Stimulated activated CD8-positive, alpha-beta memory T cell treated with anti-CD3 and anti-CD28 coated beads, Interleukin-7, amount 100 ng/mL, for 48 hours (primary cell): ENCODE results near the gene APOBEC4.
"Not testable (repeated sequence)": the region's sequence is repeated elsewhere in the genome, so short reads cannot be mapped to it uniquely, and the experiment has no call there.

ENCODE experiments used
- DNase-seq, 2 donors: peaks; one replicate each; pipeline ENCODE4 v3.0.0-alpha.2; 2020; ENCODE audit warnings: low read depth in 1 of 2; ENCODE audit errors: extremely low read depth in 1 of 2

APOBEC4 gene

GRCh38 chr1:183635099-183635605, 18.0 kb downstream of the APOBEC4 start:
- peak in 1 of 2 donors; percentile 7 for DNase-seq

- no peak for DNase-seq
These were observed 18.6 kb downstream of the APOBEC4 start for GRCh38 chr1:183634429-183635065.

DNA sequence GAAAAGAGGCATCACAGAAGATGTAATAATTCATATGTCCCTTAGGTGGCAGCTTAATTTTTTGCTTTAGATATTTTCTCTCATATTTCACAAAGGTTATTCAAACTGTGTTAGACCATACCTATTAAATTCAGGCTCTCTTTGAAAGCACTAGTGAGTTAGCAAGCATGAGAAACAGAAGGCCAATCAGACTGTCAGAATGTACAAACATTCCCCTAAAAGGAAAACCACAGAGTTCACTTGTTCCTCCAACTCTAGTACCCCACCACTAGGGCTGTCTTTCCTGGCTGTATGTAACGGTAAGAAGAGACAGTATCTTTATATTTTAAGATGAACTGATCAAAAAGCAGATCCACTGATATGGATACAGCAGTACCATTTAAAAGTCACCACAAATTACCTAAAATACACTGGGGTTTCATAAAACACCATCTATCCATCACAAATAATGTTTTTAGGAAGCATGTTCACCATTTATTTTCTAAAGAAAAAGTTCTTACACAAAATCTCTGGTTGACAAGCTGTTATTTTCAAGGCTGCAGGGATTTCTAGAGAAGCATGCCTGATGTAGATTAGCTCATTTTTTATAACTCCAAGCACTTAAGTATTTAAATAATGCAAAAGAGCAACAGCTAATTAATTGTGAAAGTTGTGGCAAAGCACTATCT, 19.3 kb downstream of the APOBEC4 start:
- DNase-seq: no peak

GRCh38 chr1:183632964-183633363, 20.2 kb downstream of the APOBEC4 start:
- DNase-seq: no peak

GRCh38 chr1:183632114-183632513, 21.0 kb downstream of the APOBEC4 start:
- no peak for DNase-seq

DNA sequence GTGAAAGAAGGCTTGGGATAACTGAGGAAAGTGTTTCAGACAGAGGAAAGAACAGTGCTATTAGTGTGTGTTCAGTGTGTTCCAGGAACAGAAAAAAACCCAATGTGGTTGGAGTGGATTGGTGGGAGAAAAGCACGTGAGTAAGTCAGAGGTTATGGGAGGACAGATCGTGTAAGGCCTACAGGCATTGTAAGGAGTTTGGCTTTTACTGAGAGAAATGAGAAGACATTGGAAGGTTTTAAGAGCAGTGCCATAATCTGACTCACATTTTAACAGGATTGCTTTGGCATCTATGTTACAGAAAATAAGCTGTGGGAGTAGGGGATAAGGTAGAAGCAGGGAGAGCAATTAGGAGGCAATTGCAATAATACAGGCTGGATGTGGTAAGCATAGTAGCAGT, 22.4 kb downstream of the APOBEC4 start:
- DNase-seq: no peak

- DNase-seq: no peak
These were observed 24.6 kb downstream of the APOBEC4 start for GRCh38 chr1:183628537-183628936.

GRCh38 chr1:183626236-183626635, 26.9 kb downstream of the APOBEC4 start:
- not testable (repeated sequence) for DNase-seq

GRCh38 chr1:183622884-183623785, 30.0 kb downstream of the APOBEC4 start:
- peak in 1 of 2 donors; percentile 2 for DNase-seq

DNA sequence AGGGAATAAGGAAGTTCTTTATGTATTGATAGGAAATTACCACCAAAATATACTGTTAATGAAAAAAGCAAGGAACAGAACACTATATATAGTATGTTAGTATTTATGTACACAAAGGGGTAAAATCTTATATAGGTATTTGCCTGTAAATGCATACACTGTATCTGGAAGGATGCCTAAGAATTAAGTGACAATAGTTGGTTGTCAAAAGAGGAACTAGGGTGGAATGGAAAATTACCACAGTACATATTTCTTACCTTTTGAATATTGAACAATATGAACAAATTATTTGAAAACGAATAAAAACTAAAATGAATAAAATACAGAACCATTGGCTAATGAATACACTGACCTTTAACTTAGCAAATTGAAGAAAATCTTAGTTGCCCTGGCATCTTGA, 31.1 kb downstream of the APOBEC4 start:
- no peak for DNase-seq

- no peak for DNase-seq
These were observed 32.8 kb downstream of the APOBEC4 start for GRCh38 chr1:183620311-183620710.

GRCh38 chr1:183619781-183620180, 33.3 kb downstream of the APOBEC4 start:
- no peak for DNase-seq

DNA sequence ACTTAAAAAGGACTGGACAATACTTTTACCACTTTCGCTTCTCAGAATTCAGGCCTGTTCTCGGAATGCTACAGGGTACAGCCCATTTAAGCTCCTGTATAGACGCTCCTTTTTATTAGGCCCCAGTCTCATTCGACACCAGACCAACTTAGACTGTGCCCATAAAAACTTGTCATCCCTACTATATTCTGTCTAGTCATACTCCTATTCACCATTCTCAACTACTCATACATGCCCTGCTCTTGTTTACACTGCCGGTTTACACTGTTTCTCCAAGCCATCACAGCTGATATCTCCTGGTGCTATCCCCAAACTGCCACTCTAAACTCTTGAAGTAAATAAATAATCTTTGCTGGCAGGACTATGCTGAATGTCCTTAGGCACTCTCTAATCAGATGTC, 34.9 kb downstream of the APOBEC4 start:
- not testable (repeated sequence) for DNase-seq

GRCh38 chr1:183612975-183613374, 40.1 kb downstream of the APOBEC4 start:
- DNase-seq: not testable (repeated sequence)

DNA sequence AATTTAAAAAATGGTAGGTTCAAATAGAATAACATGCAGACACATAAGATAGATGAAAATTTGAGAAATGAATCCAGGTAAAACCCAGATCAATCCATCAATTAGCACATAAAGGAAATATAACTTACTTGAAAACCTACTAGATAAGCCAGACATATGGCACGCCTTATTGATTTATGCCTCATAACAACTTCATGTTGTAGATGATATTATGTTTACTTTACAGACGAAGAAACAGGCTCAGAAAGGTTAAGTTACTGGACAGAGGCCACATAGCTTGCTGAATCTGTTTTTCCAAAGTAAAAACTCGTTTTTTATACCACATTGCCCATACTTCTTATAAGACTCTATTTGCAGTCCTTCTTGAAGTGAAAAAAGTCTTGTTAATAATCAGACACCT, 40.7 kb downstream of the APOBEC4 start:
- no peak for DNase-seq

- no peak for DNase-seq
These were observed 42.1 kb downstream of the APOBEC4 start for GRCh38 chr1:183611021-183611420.

- DNase-seq: no peak
These were observed 43.2 kb downstream of the APOBEC4 start for GRCh38 chr1:183609759-183610452.

GRCh38 chr1:183609313-183609712, 43.8 kb downstream of the APOBEC4 start:
- DNase-seq: no peak

DNA sequence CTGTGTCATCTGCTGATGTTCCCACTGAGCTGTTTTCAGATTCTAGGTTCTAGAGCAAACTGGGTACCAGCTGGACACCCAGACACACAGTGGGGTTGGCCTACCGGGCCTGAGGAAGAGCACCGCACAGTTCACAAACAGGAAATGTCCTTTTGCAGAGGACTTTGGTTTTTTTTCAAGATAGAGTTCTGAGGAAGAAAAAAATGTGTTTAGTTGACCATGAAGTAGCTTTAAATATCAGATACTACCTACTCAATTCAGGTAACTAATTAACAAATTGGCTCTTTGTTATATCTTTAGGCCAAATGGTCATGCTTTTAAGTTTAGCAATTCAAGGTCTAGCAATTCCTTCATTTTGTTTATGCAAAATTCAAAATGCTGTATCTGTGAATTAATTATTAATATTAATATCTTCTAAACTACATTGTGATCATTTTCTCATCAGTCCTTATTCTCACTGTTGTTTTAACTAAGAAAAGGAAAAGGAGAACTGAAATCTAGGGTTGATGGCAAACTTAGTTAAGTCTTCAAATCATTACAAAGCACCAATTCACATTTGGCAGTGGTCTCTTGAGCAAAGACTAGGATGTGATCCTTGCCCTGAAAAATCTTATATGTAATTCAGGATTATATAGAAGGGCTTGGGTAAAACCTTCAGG, 45.7 kb downstream of the APOBEC4 start:
- no peak for DNase-seq

- no peak for DNase-seq
These were observed 47.2 kb downstream of the APOBEC4 start for GRCh38 chr1:183605904-183606303.
